MM.1S (cell line): ENCODE measurements around the gene SOX18.
A peak's percentile ranks its signal among the peaks of the same experiment; 100 is the strongest.

Experiments used
- EZH2 ChIP-seq: fragments of 300-600 bp; sonication (generic); optimal IDR thresholded peaks from 2 replicates; pipeline ENCODE3; 2017; ENCODE audit warnings: low read depth, mild to moderate bottlenecking, antibody characterized with exemption, low read length, mixed read lengths
- TF ChIP-seq, protein P1 (sequence below): fragments of 300-600 bp; sonication (generic); IDR thresholded peaks from 2 replicates; pipeline ENCODE4 v1.5.1; 2016; ENCODE audit warnings: antibody characterized with exemption, low read length, mixed read lengths

DNA sequence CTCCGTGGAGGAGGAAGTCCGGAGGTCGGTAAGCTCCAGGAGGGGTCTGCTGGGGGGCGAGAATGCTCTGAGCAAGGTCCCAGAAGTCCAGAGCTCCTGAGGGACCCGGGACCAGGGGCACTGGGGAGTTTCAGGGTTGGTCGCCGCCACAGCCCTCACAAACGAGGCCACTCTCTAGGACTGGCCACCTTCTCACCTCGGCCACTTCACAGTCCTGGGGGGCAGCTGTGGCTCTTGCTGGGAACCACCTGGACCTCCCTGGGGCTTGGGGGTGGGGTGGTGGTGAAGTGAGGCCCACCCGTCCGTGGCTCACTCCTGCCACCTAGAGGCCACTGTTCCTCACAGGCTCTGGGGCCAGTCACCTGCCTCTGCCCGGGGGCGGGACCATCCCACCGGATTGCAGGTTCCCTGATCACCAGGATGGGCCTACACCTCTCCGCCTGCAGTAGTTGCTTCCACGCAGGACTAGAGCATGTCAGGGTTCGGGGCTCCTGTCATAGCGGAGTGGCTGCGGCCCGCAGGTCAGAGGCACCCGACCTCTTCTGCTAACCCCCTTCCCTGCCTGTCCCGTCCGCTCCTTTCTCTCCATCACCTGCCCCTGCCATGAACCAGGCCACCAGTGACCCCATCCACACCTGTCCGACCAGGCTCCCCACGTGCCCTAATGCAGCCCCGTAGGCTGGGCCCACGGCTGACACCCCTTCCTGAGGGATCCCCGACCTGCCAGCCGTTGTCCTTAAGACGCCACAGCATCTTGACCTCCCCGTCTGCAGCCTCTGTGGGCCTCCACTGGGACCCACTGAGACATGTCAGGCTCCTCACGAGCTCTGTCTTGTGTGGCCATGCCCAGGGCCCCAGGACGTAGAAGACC lies 8.4 kb upstream of the SOX18 start:
- TF ChIP-seq, protein P1, sequence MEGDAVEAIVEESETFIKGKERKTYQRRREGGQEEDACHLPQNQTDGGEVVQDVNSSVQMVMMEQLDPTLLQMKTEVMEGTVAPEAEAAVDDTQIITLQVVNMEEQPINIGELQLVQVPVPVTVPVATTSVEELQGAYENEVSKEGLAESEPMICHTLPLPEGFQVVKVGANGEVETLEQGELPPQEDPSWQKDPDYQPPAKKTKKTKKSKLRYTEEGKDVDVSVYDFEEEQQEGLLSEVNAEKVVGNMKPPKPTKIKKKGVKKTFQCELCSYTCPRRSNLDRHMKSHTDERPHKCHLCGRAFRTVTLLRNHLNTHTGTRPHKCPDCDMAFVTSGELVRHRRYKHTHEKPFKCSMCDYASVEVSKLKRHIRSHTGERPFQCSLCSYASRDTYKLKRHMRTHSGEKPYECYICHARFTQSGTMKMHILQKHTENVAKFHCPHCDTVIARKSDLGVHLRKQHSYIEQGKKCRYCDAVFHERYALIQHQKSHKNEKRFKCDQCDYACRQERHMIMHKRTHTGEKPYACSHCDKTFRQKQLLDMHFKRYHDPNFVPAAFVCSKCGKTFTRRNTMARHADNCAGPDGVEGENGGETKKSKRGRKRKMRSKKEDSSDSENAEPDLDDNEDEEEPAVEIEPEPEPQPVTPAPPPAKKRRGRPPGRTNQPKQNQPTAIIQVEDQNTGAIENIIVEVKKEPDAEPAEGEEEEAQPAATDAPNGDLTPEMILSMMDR = peak; percentile 81
- no peak for TF ChIP-seq EZH2
